ENCODE results near the gene SLC10A1. TPM values are rescaled to one million over a fixed set of nuclear protein-coding genes. Genes with fewer than 3 reads are reported as not detected.
"Not testable (repeated sequence)": the region's sequence is repeated elsewhere in the genome, so short reads cannot be mapped to it uniquely, and the experiment has no call there.

Gene SLC10A1
- polyA plus RNA-seq, 6 donors from 2014 or later = 0.12 to 0.23 (median 0.16) TPM; not detected in 3

GRCh38 chr14:69755296-69755695, 41.7 kb downstream of the SLC10A1 start:
- Mint-ChIP-seq H3K27ac (no peak overlapping the region), H3K9me3 (no peaks in the 10 kb centered on the region)
- ATAC-seq (ENCODE audit: low read depth in 2 of 2) = no peak

GRCh38 chr14:69754487-69754886, 42.6 kb downstream of the SLC10A1 start:
- DNase-seq = no peak
- no peak for ATAC-seq (ENCODE audit: low read depth in 2 of 2)
- H3K9me3 Mint-ChIP-seq = no peaks in the 10 kb centered on the region
- no peaks in the 10 kb centered on the region for H3K36me3 Mint-ChIP-seq
- H3K4me3 Mint-ChIP-seq = no peak overlapping the region
- H3K27ac Mint-ChIP-seq = no peak overlapping the region
- H3K4me1 Mint-ChIP-seq = peaks cover 0 to 13% (median 9%) of the 10 kb centered on the region in 3 donors
- H3K27me3 Mint-ChIP-seq = peaks cover 0 to 21% (median 13%) of the 10 kb centered on the region in 3 donors

More at GRCh38 chr14:69755296-69755695, 41.7 kb downstream of the SLC10A1 start:
- peaks cover 0 to 13% (median 9%) of the 10 kb centered on the region in 3 donors for H3K4me1 Mint-ChIP-seq
- no peak for DNase-seq
- H3K36me3 Mint-ChIP-seq = no peaks in the 10 kb centered on the region
- no peak overlapping the region for H3K4me3 Mint-ChIP-seq
- peaks cover 0 to 21% (median 13%) of the 10 kb centered on the region in 3 donors for H3K27me3 Mint-ChIP-seq

DNA sequence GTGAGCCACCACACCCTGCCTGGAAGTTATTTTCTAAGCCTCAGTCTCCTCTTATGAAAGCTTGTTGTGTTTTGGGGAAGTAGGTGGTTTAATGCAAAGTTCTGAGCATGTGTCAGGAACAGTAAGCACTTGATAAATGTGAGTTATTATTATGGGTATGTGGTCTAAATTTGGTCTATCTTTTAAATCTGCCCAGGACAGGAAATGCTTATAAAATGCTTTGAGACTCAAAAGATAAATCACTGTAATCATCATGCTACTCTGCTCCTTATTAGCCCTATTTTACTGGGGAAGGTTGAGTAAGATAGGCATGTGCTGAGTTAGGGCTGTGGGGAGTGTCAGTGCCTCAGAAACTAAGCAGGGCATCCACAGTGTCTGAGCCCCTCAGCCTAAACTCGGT, 43.2 kb downstream of the SLC10A1 start:
- Mint-ChIP-seq H3K9me3 (no peaks in the 10 kb centered on the region), H3K36me3 (no peaks in the 10 kb centered on the region), H3K4me3 (peak overlapping the region in 1 of 8 donors; percentile 12), H3K4me1 (peaks cover 0 to 13% (median 9%) of the 10 kb centered on the region in 3 donors), H3K27ac (no peak overlapping the region), H3K27me3 (peaks cover 0 to 21% (median 13%) of the 10 kb centered on the region in 3 donors)
- no peak for DNase-seq
- ATAC-seq (ENCODE audit: low read depth in 2 of 2) = no peak

DNA sequence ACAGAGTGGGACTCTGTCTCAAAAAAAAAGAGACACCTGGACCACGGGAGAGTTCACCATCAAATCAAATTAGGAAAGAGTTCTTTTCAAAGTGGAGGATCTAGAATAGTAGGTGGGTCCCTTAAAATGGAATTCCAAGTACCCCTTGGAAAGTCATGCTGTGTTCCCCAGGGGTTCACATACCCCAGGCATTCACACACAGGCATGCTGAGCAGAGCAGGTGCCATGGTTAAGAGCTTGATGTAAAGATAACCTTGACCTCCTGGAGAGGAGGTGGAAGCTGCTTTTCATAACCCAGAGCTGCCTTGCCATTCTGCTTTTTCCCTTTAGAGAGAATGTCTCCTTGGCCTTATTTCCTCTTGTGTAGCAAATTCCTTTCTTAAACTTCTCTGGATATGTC, 44.3 kb downstream of the SLC10A1 start:
- Mint-ChIP-seq H3K36me3 (no peaks in the 10 kb centered on the region), H3K4me1 (peaks cover 0 to 13% (median 9%) of the 10 kb centered on the region in 3 donors), H3K27me3 (peaks cover 0 to 15% (median 5%) of the 10 kb centered on the region in 3 donors), H3K27ac (no peak overlapping the region), H3K4me3 (no peak overlapping the region), H3K9me3 (no peaks in the 10 kb centered on the region)
- DNase-seq (no peak), ATAC-seq (ENCODE audit: low read depth in 2 of 2) (no peak)

DNA sequence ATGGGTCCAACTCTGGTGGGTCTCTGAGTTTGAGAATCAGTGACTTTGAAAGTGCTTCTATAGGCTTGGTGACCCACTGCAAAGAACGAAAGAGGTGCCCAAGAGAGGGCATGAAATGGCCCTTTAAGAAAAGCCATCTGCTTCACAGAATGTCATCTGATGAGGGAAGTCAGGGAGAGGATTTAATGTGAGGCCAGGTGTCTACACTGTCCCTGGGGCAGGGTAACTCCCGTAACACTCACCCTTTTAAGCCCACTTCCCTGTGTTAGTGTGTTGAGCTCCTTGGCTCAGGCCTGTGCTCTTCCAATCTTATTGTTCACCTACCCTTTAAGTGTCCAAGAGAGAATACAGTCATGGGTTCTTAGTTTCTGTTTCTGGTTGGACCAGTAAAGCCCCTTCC, 46.5 kb downstream of the SLC10A1 start:
- H3K4me1 Mint-ChIP-seq = peaks cover 0 to 13% (median 9%) of the 10 kb centered on the region in 3 donors
- peaks cover 0 to 9% (median 0%) of the 10 kb centered on the region in 3 donors for H3K27me3 Mint-ChIP-seq
- H3K9me3 Mint-ChIP-seq = no peaks in the 10 kb centered on the region
- no peak overlapping the region for H3K27ac Mint-ChIP-seq
- no peaks in the 10 kb centered on the region for H3K36me3 Mint-ChIP-seq
- no peak overlapping the region for H3K4me3 Mint-ChIP-seq
- ATAC-seq (ENCODE audit: low read depth in 2 of 2) = no peak
- no peak for DNase-seq

DNA sequence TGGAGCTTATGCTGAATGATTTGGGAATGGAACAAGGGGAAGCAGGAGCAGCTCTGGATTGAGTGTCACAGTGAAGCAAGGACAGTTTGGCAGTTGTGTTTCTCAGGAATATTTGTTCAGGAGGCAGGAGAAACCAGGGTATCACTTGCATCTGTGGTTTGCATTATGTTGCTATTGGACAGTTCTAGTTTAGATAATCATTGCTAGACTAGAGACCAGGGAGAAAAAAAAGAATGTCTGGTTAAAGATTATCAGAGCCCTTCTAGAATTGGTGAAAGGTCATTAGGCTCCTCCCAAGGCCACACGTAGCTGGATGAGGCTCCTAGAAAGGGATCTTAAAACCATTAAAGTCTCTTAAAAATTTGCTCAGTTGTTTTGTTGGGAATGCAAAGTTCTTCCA, 47.1 kb downstream of the SLC10A1 start:
- no peak for DNase-seq
- H3K4me3 Mint-ChIP-seq = no peak overlapping the region
- no peak for ATAC-seq (ENCODE audit: low read depth in 2 of 2)
- peaks cover 0 to 9% (median 0%) of the 10 kb centered on the region in 3 donors for H3K27me3 Mint-ChIP-seq
- H3K4me1 Mint-ChIP-seq = peaks cover 0 to 13% (median 9%) of the 10 kb centered on the region in 3 donors
- no peak overlapping the region for H3K27ac Mint-ChIP-seq
- no peaks in the 10 kb centered on the region for H3K9me3 Mint-ChIP-seq
- H3K36me3 Mint-ChIP-seq = no peaks in the 10 kb centered on the region

DNA sequence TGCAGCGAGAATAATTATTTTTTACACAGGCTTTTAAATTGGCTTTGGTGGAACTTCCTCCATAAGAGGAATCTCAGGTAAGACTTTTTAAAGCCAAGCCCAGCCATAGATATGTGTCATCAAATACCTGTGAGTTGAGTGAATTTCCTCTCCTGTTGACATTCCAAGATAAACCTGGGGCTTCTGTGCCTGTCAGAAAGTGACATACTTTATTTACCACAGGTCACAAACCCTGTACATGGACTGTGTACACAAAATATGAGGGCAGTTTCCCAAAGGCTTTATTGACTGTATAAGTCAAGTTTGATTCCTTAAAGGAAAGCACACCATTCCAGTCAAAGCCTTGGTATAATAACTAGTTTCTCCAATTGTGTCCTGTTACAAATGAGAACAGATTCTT, 56.0 kb downstream of the SLC10A1 start:
- peaks cover 1 to 13% (median 9%) of the 10 kb centered on the region in 3 donors for H3K27me3 Mint-ChIP-seq
- H3K4me1 Mint-ChIP-seq = no peaks in the 10 kb centered on the region

GRCh38 chr14:69736405-69736804, 60.6 kb downstream of the SLC10A1 start:
- not testable (repeated sequence) for H3K4me3 Mint-ChIP-seq; H3K36me3 Mint-ChIP-seq; ATAC-seq (ENCODE audit: low read depth in 2 of 2); DNase-seq; H3K4me1 Mint-ChIP-seq; H3K9me3 Mint-ChIP-seq; H3K27ac Mint-ChIP-seq
- peaks cover 14 to 37% (median 32%) of the 10 kb centered on the region in 3 donors for H3K27me3 Mint-ChIP-seq

More for the DNA sequence above, 56.0 kb downstream of the SLC10A1 start:
- peaks cover 0 to 4% of the 10 kb centered on the region in 2 donors for H3K36me3 Mint-ChIP-seq
- peaks cover 0 to 7% (median 3%) of the 10 kb centered on the region in 7 donors for H3K9me3 Mint-ChIP-seq
- DNase-seq (no peak), ATAC-seq (ENCODE audit: low read depth in 2 of 2) (no peak)
- H3K4me3 Mint-ChIP-seq = no peak overlapping the region
- H3K27ac Mint-ChIP-seq = no peak overlapping the region

DNA sequence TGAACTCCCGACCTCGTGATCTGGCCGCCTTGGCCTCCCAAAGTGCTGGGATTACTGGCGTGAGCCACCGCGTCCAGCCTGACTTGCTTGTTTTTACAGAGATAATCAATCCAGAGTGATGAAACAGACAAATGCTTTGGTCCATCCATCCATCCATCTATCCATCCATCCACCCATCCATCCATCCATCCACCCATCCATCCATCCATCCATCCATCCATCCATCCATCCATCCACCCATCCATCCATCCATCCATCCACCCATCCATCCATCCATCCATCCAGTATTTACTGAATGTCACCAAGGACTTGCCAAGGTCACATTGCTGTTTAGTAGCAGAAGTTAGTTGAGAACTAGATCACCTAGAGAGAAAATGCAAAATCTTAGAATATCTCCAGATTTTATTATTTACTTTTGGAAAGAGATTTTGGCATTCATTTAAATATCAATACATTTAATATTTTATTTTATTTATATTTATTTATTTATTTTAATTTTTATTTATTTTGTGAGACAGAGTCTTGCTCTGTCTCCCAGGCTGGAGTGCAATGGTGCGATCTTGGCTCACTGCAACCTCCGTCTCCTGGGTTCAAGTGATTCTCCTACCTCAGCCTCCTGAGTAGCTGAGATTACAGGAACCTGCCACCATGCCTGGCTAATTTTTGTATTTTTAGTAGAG, 65.0 kb downstream of the SLC10A1 start:
- H3K36me3 Mint-ChIP-seq, H3K4me1 Mint-ChIP-seq: not testable (repeated sequence)
- peak overlapping the region in 1 of 6 donors; percentile 80 for H3K27ac Mint-ChIP-seq

GRCh38 chr14:69727860-69728259, 69.2 kb downstream of the SLC10A1 start:
- Mint-ChIP-seq H3K9me3 (no peaks in the 10 kb centered on the region), H3K27me3 (peaks cover under 1 to 10% (median 2%) of the 10 kb centered on the region in 3 donors), H3K36me3 (no peaks in the 10 kb centered on the region), H3K4me1 (peaks cover 4 to 20% (median 8%) of the 10 kb centered on the region in 3 donors), H3K4me3 (peak overlapping the region in 2 of 8 donors; percentile 48 to 74), H3K27ac (peak overlapping the region in 2 of 6 donors; percentile 12 to 15)
- no peak for ATAC-seq (ENCODE audit: low read depth in 2 of 2)
- no peak for DNase-seq

More for the DNA sequence above, 65.0 kb downstream of the SLC10A1 start:
- peaks cover 14 to 33% (median 32%) of the 10 kb centered on the region in 3 donors for H3K27me3 Mint-ChIP-seq
- DNase-seq; H3K4me3 Mint-ChIP-seq; H3K9me3 Mint-ChIP-seq; ATAC-seq (ENCODE audit: low read depth in 2 of 2): not testable (repeated sequence)

GRCh38 chr14:69726761-69727511, 70.1 kb downstream of the SLC10A1 start:
- peaks cover 0 to 6% (median 0%) of the 10 kb centered on the region in 3 donors for H3K27me3 Mint-ChIP-seq

More at GRCh38 chr14:69726761-69727511, 70.1 kb downstream of the SLC10A1 start:
- DNase-seq (peak; percentile 74), ATAC-seq (ENCODE audit: low read depth in 2 of 2) (peak; percentile 90 to 92)
- peak overlapping the region in 4 of 6 donors; percentile 8 to 65 (median 53) for H3K27ac Mint-ChIP-seq
- H3K4me3 Mint-ChIP-seq = peak overlapping the region; percentile 30 to 88 (median 77)
- no peaks in the 10 kb centered on the region for H3K9me3 Mint-ChIP-seq
- H3K36me3 Mint-ChIP-seq = no peaks in the 10 kb centered on the region
- H3K4me1 Mint-ChIP-seq = peaks cover 4 to 20% (median 8%) of the 10 kb centered on the region in 3 donors
